NCI-H146 treated with DMSO at 0.1 percent for 48 hours (cell line): Measurements from ENCODE around the gene KIF16B.
"Not testable (repeated sequence)": the region's sequence is repeated elsewhere in the genome, so short reads cannot be mapped to it uniquely, and the experiment has no call there.

Experiments used
- DNase-seq: peaks from one replicate; lab custom pipeline; 2025; ENCODE audit not compliant: unreplicated experiment; lab: John Stamatoyannopoulos, UW

KIF16B gene

DNA sequence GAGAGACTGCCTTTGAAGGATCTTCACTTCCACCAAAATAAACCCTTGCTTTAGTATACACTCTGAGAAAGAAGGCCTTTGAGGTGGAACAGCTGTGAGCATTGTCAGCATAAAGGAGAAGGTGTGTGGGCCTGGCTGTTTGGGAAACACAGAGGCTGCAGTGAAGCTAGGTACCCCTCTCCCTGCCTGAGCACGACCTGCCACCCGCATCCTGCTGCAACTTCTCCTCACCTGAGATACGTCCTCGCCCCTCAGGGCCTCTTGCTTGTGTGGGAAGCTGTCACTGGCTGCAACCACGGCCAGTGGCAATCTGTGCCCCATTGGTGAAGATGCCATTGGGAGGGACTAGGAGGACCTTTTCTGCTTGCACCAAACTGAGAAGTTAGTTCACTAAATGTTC is 307.9 kb downstream of the KIF16B start:
- DNase-seq: no peak

DNA sequence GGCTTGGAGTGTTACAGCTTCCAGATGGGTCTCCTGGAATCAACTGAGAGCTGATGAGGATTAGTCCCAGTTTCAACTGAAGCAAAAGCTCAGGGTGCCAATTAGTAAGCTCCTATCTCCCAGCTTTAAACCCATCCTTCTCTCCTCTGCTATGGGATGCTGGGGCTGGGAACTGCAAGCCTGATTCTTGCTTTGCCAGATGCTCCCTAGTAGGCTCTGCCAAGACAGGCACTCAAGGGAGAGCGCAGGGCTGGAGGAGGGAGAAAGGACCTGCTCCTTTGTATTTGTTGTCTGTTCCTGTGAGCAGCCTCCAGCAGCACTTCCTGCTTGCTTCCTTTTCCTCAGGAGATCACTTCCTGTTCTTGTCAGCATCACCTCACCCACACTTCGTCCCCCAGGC is 309.7 kb downstream of the KIF16B start:
- DNase-seq: no peak

DNA sequence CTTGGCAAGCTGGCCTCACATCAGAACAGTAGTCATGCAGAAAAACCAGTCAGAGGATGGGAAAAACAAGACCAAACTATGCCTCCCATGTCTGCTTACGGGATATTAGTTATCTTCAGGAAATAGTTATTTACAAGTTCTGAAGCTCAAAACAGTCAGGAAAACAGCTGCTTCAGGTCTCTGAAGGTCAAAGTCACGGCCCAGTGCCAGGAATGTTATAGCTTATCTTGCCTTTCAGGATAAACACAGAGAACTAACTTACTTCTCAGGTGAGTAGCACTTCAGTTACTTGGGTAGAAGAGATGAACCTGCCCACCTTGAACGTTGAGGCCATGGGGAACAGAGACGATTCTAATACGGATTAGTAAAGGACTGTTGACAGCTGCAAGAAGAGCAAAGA is 310.7 kb downstream of the KIF16B start:
- DNase-seq: no peak

DNA sequence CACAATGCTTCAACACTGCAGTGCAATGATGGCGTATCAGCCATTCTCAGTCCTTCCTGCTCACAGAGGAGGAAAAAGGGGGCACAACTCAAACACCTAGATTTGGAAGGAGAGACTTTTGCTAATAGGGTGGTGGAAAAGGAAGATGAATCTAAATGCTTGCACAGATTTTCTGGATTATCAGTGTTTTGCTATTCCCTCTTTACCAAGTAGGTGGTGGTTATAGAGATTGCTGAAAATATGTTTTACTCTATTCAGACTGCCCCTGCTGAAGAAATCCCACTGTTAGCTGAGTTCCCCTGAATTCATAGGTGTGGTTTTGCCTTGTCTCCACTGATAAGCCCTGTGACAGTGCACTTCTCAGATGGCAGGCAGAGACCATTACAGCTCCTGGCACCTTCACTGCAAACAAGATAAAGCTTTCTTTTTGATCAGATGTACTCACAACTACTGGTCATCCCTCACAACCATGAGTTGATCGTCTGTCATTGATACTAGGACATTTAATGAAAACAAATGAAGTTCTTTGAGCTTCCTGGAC is 311.4 kb downstream of the KIF16B start:
- no peak for DNase-seq

- no peak for DNase-seq
Observed at GRCh38 chr20:16260911-16261310, 312.3 kb downstream of the KIF16B start.

DNA sequence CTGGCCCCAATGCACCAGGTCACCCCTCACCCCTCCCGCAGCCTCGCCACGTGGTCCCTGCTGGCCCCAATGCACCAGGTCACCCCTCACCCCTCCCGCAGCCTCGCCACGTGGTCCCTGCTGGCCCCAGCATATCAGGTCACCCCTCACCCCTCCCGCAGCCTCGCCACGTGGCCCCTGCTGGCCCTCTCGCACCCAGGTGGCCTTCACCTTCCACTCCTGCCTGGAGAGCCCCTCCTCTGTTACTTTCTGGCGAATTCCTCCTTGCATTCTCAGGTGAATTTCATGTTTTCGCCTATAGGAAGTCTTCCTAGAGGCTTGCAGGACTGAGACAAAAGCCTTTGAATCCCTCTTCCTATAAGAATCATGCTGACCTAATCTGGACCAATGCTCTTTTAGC is 313.1 kb downstream of the KIF16B start:
- DNase-seq: not testable (repeated sequence)

DNA sequence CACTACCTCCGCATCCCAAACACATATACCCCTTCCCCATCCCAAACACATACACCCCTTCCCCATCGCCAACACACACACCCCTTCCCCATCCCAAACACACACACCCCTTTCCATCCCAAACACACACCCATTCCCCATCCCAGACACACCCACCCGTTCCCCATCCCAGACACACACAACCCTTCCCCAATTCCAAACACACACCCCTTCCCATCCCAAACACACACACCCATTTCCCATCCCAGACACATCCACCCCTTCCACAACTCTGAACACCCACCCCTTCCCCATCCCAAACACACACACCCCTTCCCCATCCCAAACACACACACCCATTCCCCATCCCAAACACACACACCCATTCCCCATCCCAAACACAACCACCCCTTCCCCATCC is 314.5 kb downstream of the KIF16B start:
- no peak for DNase-seq

GRCh38 chr20:16257813-16258430 is 315.3 kb downstream of the KIF16B start:
- DNase-seq: no peak

DNA sequence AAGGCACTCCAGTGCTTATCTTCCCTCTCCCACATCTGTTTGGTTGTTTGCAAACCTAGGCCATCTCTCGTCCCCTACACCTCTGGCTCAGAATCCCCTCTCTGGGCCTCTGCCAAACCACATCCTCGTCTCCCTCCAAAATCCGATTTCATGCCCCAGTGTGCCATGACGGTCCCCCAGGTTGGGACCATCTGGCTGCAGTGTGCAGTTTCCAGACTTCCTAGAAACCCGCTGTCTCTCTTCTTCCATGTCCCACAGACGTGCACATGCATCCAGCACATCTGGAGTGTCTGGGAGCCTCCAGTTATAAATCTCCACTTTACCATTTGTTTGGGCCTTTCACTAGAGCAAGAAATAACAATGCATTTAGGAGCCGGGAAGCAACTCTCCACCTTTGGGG is 316.2 kb downstream of the KIF16B start:
- no peak for DNase-seq

- DNase-seq: no peak
Observed at GRCh38 chr20:16246870-16247269, 326.4 kb downstream of the KIF16B start.

GRCh38 chr20:16246291-16246690 is 327.0 kb downstream of the KIF16B start:
- no peak for DNase-seq

DNA sequence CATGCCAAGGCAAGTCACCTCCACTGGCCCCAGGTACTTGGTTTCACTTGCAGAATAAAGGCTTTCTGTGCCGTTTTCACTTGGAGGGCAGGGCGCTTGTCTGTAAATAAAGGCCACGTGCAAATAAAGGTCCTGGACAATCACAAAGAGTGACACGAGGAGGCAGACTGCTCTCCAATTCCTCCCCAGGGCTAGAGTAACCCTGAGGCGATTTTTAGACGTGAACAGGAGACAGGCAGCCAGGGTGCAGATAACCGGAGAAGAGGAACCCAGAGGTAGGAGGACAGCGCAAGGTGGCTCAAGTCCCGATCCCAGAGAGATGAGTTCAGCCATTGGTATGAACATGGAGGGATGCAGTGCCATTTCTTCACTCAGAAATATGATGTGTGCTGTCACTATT is 327.4 kb downstream of the KIF16B start:
- no peak for DNase-seq

GRCh38 chr20:16244892-16245291 is 328.4 kb downstream of the KIF16B start:
- no peak for DNase-seq

DNA sequence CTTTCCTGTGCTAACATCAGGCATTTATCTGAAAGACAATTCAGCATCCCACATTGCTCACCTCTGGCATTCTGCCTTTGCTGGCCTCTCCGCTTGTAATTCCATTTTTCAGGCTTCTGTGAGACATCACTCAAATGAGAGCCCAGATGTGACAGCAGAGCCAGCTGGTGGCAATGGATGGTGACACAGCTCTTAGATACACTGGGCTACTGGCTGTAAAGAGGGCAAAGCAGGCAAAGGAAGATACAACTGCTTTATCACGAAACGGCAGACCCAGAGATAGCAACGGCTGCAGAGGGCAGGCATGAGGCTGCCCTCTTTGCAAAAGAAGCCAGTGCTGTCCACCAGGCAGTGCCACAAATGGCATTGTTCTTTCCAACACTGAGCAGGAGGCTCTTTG is 329.8 kb downstream of the KIF16B start:
- no peak for DNase-seq

- DNase-seq: no peak
Observed at GRCh38 chr20:16241911-16242310, 331.3 kb downstream of the KIF16B start.

DNA sequence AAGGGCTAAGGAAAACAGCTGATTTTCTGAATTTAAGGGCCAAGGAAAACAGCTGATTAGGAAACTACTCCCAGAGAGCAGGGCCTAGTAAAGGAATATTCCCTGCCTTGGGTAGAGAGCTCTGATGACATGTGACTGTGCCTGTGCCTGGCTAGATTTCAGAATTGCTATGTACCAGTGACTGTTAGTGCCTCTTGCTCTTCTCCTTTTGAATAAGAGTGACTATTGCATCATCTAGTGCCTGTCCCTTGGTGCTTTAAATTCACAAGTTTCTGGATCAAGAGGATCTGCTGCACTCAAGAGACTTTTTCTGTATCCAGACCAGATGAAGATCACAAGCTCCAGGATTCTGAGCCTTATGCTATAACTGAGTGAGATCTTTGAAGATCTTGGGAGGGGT is 332.9 kb downstream of the KIF16B start:
- DNase-seq: no peak

- DNase-seq: no peak
Observed at GRCh38 chr20:16236589-16237241, 336.5 kb downstream of the KIF16B start.

DNA sequence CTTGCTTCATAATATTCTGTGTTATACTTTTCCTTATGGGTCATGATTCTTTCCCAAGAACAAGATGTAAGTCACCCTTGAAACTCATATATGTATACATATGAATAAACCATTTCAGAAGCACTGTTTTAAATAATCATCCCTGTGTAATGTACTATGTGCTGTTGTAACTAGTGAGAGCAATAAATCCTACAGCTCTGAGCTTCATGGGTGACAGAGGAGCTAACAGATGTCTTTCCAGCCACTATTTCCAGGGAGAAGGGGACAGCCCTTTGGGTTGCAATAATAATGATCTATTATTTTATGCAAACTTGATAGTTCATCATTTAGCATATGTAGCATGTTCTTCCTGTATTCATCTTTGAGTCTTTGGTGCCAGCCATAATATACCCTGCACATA is 342.8 kb downstream of the KIF16B start:
- no peak for DNase-seq

DNA sequence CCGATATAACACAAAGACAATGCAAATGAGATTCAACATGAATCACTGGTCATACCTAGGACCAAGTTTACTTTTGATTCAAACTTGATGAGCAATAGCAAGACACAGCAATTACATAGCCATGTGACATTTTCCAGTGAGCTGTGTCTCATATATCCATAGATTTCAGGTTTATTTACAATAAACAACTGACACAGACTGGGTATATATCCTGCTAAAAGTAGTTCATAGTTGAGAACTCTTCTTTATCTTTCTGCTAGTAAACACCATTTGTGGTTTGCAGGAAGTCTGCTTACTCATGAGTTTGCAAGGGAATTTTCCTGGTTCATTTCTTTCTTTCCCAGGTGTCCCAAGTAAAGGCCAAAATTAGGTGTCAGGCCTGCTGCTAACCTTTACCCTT is 343.4 kb downstream of the KIF16B start:
- DNase-seq: no peak

GRCh38 chr20:16228722-16229121 is 344.5 kb downstream of the KIF16B start:
- DNase-seq: no peak

DNA sequence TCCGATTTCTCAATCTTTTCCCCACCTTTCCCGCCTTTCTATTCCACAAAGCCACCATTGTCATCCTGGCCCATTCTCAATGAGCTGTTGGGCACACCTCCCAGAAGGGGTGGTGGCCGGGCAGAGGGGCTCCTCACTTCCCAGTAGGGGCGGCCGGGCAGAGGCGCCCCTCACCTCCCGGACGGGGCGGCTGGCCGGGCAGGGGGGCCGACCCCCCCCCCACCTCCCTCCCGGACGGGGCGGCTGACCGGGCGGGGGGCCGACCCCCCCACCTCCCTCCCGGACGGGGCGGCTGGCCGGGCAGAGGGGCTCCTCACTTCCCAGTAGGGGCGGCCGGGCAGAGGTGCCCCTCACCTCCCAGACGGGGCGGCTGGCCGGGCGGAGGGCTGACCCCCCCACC is 346.3 kb downstream of the KIF16B start:
- DNase-seq: not testable (repeated sequence)

- DNase-seq: no peak
Observed at GRCh38 chr20:16224836-16225235, 348.4 kb downstream of the KIF16B start.
